SHP77 (cell line): ENCODE data around the gene CCR3.
"Not testable (repeated sequence)": the region's sequence is repeated elsewhere in the genome, so short reads cannot be mapped to it uniquely, and the experiment has no call there.

Source experiments
- DNase-seq, 2 experiments: peaks; one replicate each; lab custom pipeline; 2025; lab: John Stamatoyannopoulos, UW

CCR3 gene

GRCh38 chr3:46242120-46242519, at the start of gene CCR3:
CCR3 (plus strand) TSS chr3:46242460; CDS start chr3:46265159, 22,699 bp downstream.
- no peak for DNase-seq

GRCh38 chr3:46192939-46193338, 49.3 kb upstream of the CCR3 start:
- DNase-seq = no peak

GRCh38 chr3:46193436-46193835, 48.8 kb upstream of the CCR3 start:
- DNase-seq = no peak

- DNase-seq = no peak
Measured at GRCh38 chr3:46194868-46195553, 47.2 kb upstream of the CCR3 start.

GRCh38 chr3:46196261-46196957, 45.9 kb upstream of the CCR3 start:
- DNase-seq = no peak

GRCh38 chr3:46200211-46200610, 42.0 kb upstream of the CCR3 start:
- no peak for DNase-seq

GRCh38 chr3:46200790-46201189, 41.5 kb upstream of the CCR3 start:
- no peak for DNase-seq

GRCh38 chr3:46202535-46202934, 39.7 kb upstream of the CCR3 start:
- DNase-seq = no peak

- DNase-seq = no peak
Measured at GRCh38 chr3:46203681-46204080, 38.6 kb upstream of the CCR3 start.

GRCh38 chr3:46205286-46205960, 36.8 kb upstream of the CCR3 start:
- no peak for DNase-seq

GRCh38 chr3:46206282-46207015, 35.8 kb upstream of the CCR3 start:
- no peak for DNase-seq

- DNase-seq = not testable (repeated sequence)
Measured at GRCh38 chr3:46207514-46207913, 34.7 kb upstream of the CCR3 start.

GRCh38 chr3:46208167-46208704, 34.0 kb upstream of the CCR3 start, which contains the start of gene CCR1:
CCR1 (minus strand) TSS chr3:46208313; CDS start chr3:46204313, 4,000 bp downstream.
- DNase-seq = no peak

GRCh38 chr3:46209053-46209452, 33.2 kb upstream of the CCR3 start:
- no peak for DNase-seq

GRCh38 chr3:46209746-46210470, 32.4 kb upstream of the CCR3 start:
- no peak for DNase-seq

- DNase-seq = no peak
Measured at GRCh38 chr3:46212101-46212500, 30.2 kb upstream of the CCR3 start.

GRCh38 chr3:46213201-46213600, 29.1 kb upstream of the CCR3 start:
- no peak for DNase-seq

GRCh38 chr3:46214751-46215352, 27.4 kb upstream of the CCR3 start:
- DNase-seq = no peak

GRCh38 chr3:46215810-46216414, 26.3 kb upstream of the CCR3 start:
- DNase-seq = no peak

- DNase-seq = no peak
Measured at GRCh38 chr3:46218196-46218709, 24.0 kb upstream of the CCR3 start.
